IMR-90 (cell line): ENCODE measurements around the gene DYNLT4. TPM values are rescaled to one million over a fixed set of nuclear protein-coding genes. Genes with fewer than 3 reads are reported as not detected.

Experiments used
- ATAC-seq: fragments of 200-7000 bp; cut with Tn5 transposase; 2 replicates; pipeline ENCODE4 v1.9.1; 2020; ENCODE audit warnings: low read depth, mild to moderate bottlenecking, moderate library complexity
- BruUV-seq: library from RNA; stranded (reverse); fragments of 400-500 nt; replicated peaks from 2 replicates; lab custom pipeline; 2021; lab: Mats Ljungman, UMichigan
- CTCF ChIA-PET: fragments of 300-600 bp; formaldehyde crosslinking; extraction: SDS; loops from one replicate; lab custom pipeline; 2021; ENCODE audit warnings: antibody characterized with exemption; lab: Yijun Ruan, JAX
- POLR2A ChIA-PET: fragments of 300-600 bp; sonication (Branson Sonifier 250); formaldehyde crosslinking; loops from one replicate; lab custom pipeline; 2022; ENCODE audit warnings: antibody characterized with exemption; ENCODE audit not compliant: unreplicated experiment; lab: Charles Lee
- DNase-seq: peaks from one replicate; pipeline ENCODE4 v3.0.0; 2013
- H2AFZ ChIP-seq: replicated peaks from 2 replicates; pipeline ENCODE3; 2013; ENCODE audit warnings: low read length, mild to moderate bottlenecking; ENCODE audit not compliant: poor library complexity
- H2AK5ac ChIP-seq: 2 replicates; pipeline ENCODE4 v1.6.1; 2013; ENCODE audit warnings: low read depth, low read length, inconsistent platforms
- H2AK9ac ChIP-seq: replicated peaks from 2 replicates; pipeline ENCODE3; 2013; ENCODE audit warnings: mild to moderate bottlenecking, low read depth, low read length, moderate library complexity; ENCODE audit not compliant: poor library complexity
- H2BK120ac ChIP-seq: 2 replicates; pipeline ENCODE4 v1.6.1; 2013; ENCODE audit warnings: low read depth, low read length, inconsistent platforms
- H2BK15ac ChIP-seq: 3 replicates; pipeline ENCODE4 v1.6.1; 2013; ENCODE audit warnings: low read depth, low read length, inconsistent platforms
- H2BK20ac ChIP-seq: 2 replicates; pipeline ENCODE4 v1.6.1; 2013; ENCODE audit warnings: low read depth, mild to moderate bottlenecking, inconsistent platforms, low read length, moderate library complexity
- H2BK5ac ChIP-seq: 2 replicates; pipeline ENCODE4 v1.6.1; 2013; ENCODE audit warnings: mild to moderate bottlenecking, low read depth, low read length, inconsistent platforms; ENCODE audit not compliant: poor library complexity, severe bottlenecking
- H3K14ac ChIP-seq: replicated peaks from 2 replicates; pipeline ENCODE4 v1.6.1; 2013; ENCODE audit warnings: low read depth, low read length, inconsistent platforms
- H3K18ac ChIP-seq: 2 replicates; pipeline ENCODE4 v1.6.1; 2013; ENCODE audit warnings: low read depth, low read length, control low read depth
- H3K23ac ChIP-seq: 2 replicates; pipeline ENCODE4 v1.6.1; 2013; ENCODE audit warnings: low read depth, low read length, inconsistent platforms
- H3K27ac ChIP-seq: 2 replicates; pipeline ENCODE4 v1.5.1; 2013; ENCODE audit warnings: mild to moderate bottlenecking, control low read depth, low read length; ENCODE audit not compliant: insufficient read depth
- H3K27me3 ChIP-seq: 2 replicates; pipeline ENCODE4 v1.6.1; 2013; ENCODE audit warnings: low read length; ENCODE audit not compliant: control insufficient read depth, insufficient read depth
- H3K36me3 ChIP-seq: 2 replicates; pipeline ENCODE4 v1.6.1; 2013; ENCODE audit warnings: low read length, mixed read lengths; ENCODE audit not compliant: control insufficient read depth, insufficient read depth
- H3K4ac ChIP-seq: 2 replicates; pipeline ENCODE4 v1.6.1; 2013; ENCODE audit warnings: low read depth, low read length, inconsistent platforms
- H3K4me1 ChIP-seq: 2 replicates; pipeline ENCODE4 v1.6.1; 2013; ENCODE audit warnings: low read length, mixed read lengths; ENCODE audit not compliant: control insufficient read depth, insufficient read depth
- H3K4me2 ChIP-seq: 2 replicates; pipeline ENCODE4 v1.6.1; 2013; ENCODE audit warnings: low read depth, mild to moderate bottlenecking, control low read depth, low read length, moderate library complexity
- H3K4me3 ChIP-seq: 2 replicates; pipeline ENCODE4 v1.5.1; 2013; ENCODE audit warnings: low read depth, mild to moderate bottlenecking, control low read depth, low read length, moderate library complexity; ENCODE audit not compliant: insufficient read depth
- H3K56ac ChIP-seq: 2 replicates; pipeline ENCODE4 v1.6.1; 2013; ENCODE audit warnings: low read length, inconsistent platforms; ENCODE audit not compliant: insufficient read depth; ENCODE audit errors: extremely low read depth
- H3K79me1 ChIP-seq, 2 experiments: 2 replicates each; pipeline ENCODE4 v1.6.1; 2013; ENCODE audit warnings: low read length in 2 of 2, inconsistent platforms in 1 of 2, low read depth in 1 of 2
- H3K9ac ChIP-seq: 2 replicates; pipeline ENCODE4 v1.6.1; 2013; ENCODE audit warnings: low read depth, low read length, control low read depth
- H3K9me1 ChIP-seq: 2 replicates; pipeline ENCODE4 v1.6.1; 2013; ENCODE audit warnings: low read length, inconsistent platforms; ENCODE audit not compliant: insufficient read depth
- H3K9me3 ChIP-seq: 2 replicates; pipeline ENCODE4 v1.6.1; 2013; ENCODE audit warnings: low read length; ENCODE audit not compliant: control insufficient read depth, insufficient read depth
- H4K20me1 ChIP-seq: 2 replicates; pipeline ENCODE4 v1.6.1; 2013; ENCODE audit warnings: low read length, inconsistent platforms; ENCODE audit not compliant: insufficient read depth
- H4K5ac ChIP-seq: 2 replicates; pipeline ENCODE4 v1.6.1; 2013; ENCODE audit warnings: mild to moderate bottlenecking, low read depth, low read length, control low read depth
- H4K8ac ChIP-seq, 2 experiments: 2 replicates each; pipeline ENCODE4 v1.6.1; 2013; ENCODE audit warnings: low read depth in 2 of 2, low read length in 2 of 2, control low read depth in 1 of 2, inconsistent platforms in 1 of 2
- H4K91ac ChIP-seq: 2 replicates; pipeline ENCODE4 v1.6.1; 2013; ENCODE audit warnings: low read depth, low read length, inconsistent platforms; ENCODE audit not compliant: insufficient read depth
- POLR2A ChIP-seq: IDR thresholded peaks from 2 replicates; pipeline ENCODE4 v1.6.1; 2012; ENCODE audit warnings: mild to moderate bottlenecking, low read depth, low read length
- WGBS, 2 experiments: methylation state at CpG; one replicate each; pipeline versions ENCODE4 v1.1.5 to v1.1.7; 2013; ENCODE audit warnings: missing lambda C conversion rate in 2 of 2; ENCODE audit not compliant: insufficient read length in 1 of 2; ENCODE audit errors: extremely low coverage in 2 of 2; 5-methylcytosine and 5-hydroxymethylcytosine counted together
- dilution Hi-C: fragments of 300-500 bp; cut with HindIII; formaldehyde crosslinking; loops from one replicate; pipeline ENCODE4 v1.14.3; 2018; ENCODE audit warnings: low sequenced_read_pairs; ENCODE audit not compliant: unreplicated experiment
- in situ Hi-C: fragments of 300-500 bp; cut with MboI; formaldehyde crosslinking; loops from 3 replicates; pipeline ENCODE4 v1.14.3; 2019; ENCODE audit warnings: low sequenced_read_pairs, inconsistent platforms, mixed read lengths
- intact Hi-C: fragments of 100-400 bp; cut with micrococcal nuclease; formaldehyde crosslinking; loops from 2 replicates; pipeline ENCODE4 v1.10.0; 2022
- polyA plus RNA-seq, 3 experiments: library from polyadenylated mRNA; depleted of rRNA; stranded (reverse); fragments of >200 nt; gene quantifications; 2 replicates each; pipeline ENCODE4 v1.2.3, GENCODE V29; 2012; ENCODE audit warnings: low replicate concordance in 1 of 3
- total RNA-seq: library from RNA; depleted of rRNA; stranded (reverse); fragments of >200 nt; gene quantifications from 2 replicates; pipeline ENCODE4 v1.2.3, GENCODE V29; 2012

Gene DYNLT4
- total and polyA plus RNA-seq, 2 of the 4 experiments (the other 2 are of a cell fraction) = not detected

DNA sequence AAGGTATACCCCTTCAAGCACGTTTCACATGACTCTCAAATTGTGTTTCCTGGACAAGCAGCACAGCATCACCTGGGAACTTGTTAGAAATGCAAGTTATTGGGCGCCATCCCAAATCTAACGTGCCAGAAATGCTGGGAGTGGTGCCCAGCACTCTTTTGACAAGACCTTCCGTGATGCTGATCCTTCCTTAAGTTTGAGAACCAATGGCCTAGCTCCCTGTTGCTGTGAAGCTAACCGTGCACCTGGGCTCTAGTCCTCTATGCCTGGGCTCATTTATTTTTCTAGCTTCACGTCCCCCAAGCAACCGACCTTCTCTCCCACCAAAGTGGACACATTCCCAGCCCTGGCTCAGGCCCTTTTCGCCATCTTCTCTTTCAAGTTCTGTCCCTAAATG lies 23.5 kb downstream of the DYNLT4 start:
- H3K4me3 ChIP-seq = no peak overlapping the region; the same call in 1 of the 2 replicates
- H4K8ac ChIP-seq = peak overlapping the region in 1 of 2 experiments; percentile 67; a peak in 2 of 4 replicates
- dilution Hi-C loops = no loop called here
- H3K18ac ChIP-seq = peak overlapping the region; percentile 7; the same call in 1 of the 2 replicates
- in situ Hi-C loops = no loop called here
- H3K9me1 ChIP-seq = peaks cover 9% of the 10 kb centered on the region; the same call in 1 of the 2 replicates
- peak overlapping the region; percentile 31; the same call in 1 of the 2 replicates for H3K4me2 ChIP-seq
- no peak overlapping the region for H2BK20ac ChIP-seq
- DNase-seq = no peak
- H3K14ac ChIP-seq = no peak overlapping the region
- no peak overlapping the region for H2BK15ac ChIP-seq
- no peak overlapping the region for H2AK9ac ChIP-seq
- H3K23ac ChIP-seq = peak overlapping the region; percentile 4; the same call in 1 of the 2 replicates
- 48% methylated on average over 6 of the region's 8 CpGs; no CpG with 5 or more reads in 1 of the 2 experiments for whole genome bisulfite sequencing, 2 experiments
- no peak overlapping the region; the same call in 1 of the 2 replicates for H4K91ac ChIP-seq
- peaks cover 8% of the 10 kb centered on the region; the same call in 1 of the 2 replicates for H3K4me1 ChIP-seq
- ATAC-seq = no peak
- H3K9me3 ChIP-seq = no peaks in the 10 kb centered on the region
- peaks cover 21% of the 10 kb centered on the region for H4K20me1 ChIP-seq
- no peak overlapping the region for H3K9ac ChIP-seq
- ChIA-PET CTCF (no interaction called here), POLR2A (interaction anchor here (0.5 to 1.3 kb wide), 2 partner anchors 8 to 196 kb away, joined by 5 to 13 read pairs; no protein-coding TSS in a partner anchor)
- peak overlapping the region; percentile 77 for H2AFZ ChIP-seq
- no peak for TF ChIP-seq POLR2A
- H2BK120ac ChIP-seq = no peak overlapping the region
- no peak overlapping the region for H3K27ac ChIP-seq
- peaks cover 6 to 25% of the 10 kb centered on the region in 2 experiments; a peak in 2 of 4 replicates for H3K79me1 ChIP-seq
- H3K36me3 ChIP-seq = peaks cover 20% of the 10 kb centered on the region
- no peak overlapping the region for H3K56ac ChIP-seq
- intact Hi-C loops = no loop called here
- H3K27me3 ChIP-seq = no peaks in the 10 kb centered on the region; the same call in 1 of the 2 replicates
- no peak overlapping the region for H3K4ac ChIP-seq
- no peak overlapping the region for H2AK5ac ChIP-seq
- no peak overlapping the region for H2BK5ac ChIP-seq
- H4K5ac ChIP-seq = peak overlapping the region; percentile 91
- BruUV-seq = no TSS peak
